Activated effector memory CD4-positive, alpha-beta T cell treated with Interleukin-2 at 50 U/mL for 16 hours (primary cell): ENCODE measurements around the gene C19orf25.
"Not testable (repeated sequence)": the region's sequence is repeated elsewhere in the genome, so short reads cannot be mapped to it uniquely, and the experiment has no call there.

ENCODE experiments used
- DNase-seq: peaks from one replicate; pipeline ENCODE4 v3.0.0-alpha.2; 2020

Gene C19orf25

GRCh38 chr19:1495051-1495798 lies 16.2 kb upstream of the C19orf25 start:
- DNase-seq: no peak

GRCh38 chr19:1494115-1494815 lies 15.2 kb upstream of the C19orf25 start:
- DNase-seq: no peak

- no peak for DNase-seq
These were observed 13.5 kb upstream of the C19orf25 start for GRCh38 chr19:1492474-1493006.

GRCh38 chr19:1491849-1492170 lies 12.8 kb upstream of the C19orf25 start:
- no peak for DNase-seq

GRCh38 chr19:1491114-1491848 lies 12.3 kb upstream of the C19orf25 start, which contains the start of gene REEP6:
REEP6 (plus strand) TSS chr19:1491181; CDS start chr19:1491270, 89 bp downstream.
- no peak for DNase-seq

GRCh38 chr19:1490311-1491113 lies 11.5 kb upstream of the C19orf25 start, which contains the start of gene PCSK4:
PCSK4 (minus strand) TSS chr19:1490350; CDS start chr19:1490346, 4 bp downstream.
- DNase-seq: peak; percentile 97

- DNase-seq: no peak
These were observed 10.7 kb upstream of the C19orf25 start for GRCh38 chr19:1489463-1490310.

GRCh38 chr19:1488282-1488601 lies 9.2 kb upstream of the C19orf25 start:
- DNase-seq: no peak

GRCh38 chr19:1487576-1488281 lies 8.7 kb upstream of the C19orf25 start:
- DNase-seq: no peak

GRCh38 chr19:1486720-1487575 lies 7.9 kb upstream of the C19orf25 start:
- DNase-seq: no peak

- DNase-seq: no peak
These were observed 5.0 kb upstream of the C19orf25 start for GRCh38 chr19:1483979-1484428.

GRCh38 chr19:1483131-1483978 lies 4.3 kb upstream of the C19orf25 start:
- DNase-seq: no peak

GRCh38 chr19:1482361-1483130 lies 3.5 kb upstream of the C19orf25 start:
- no peak for DNase-seq

GRCh38 chr19:1481893-1482360 lies 2.9 kb upstream of the C19orf25 start:
- DNase-seq: no peak

- DNase-seq: no peak
These were observed 2.3 kb upstream of the C19orf25 start for GRCh38 chr19:1481224-1481892.

- not testable (repeated sequence) for DNase-seq
These were observed 2.0 kb downstream of the C19orf25 start for GRCh38 chr19:1477056-1477455.

- no peak for DNase-seq
These were observed 3.1 kb downstream of the C19orf25 start for GRCh38 chr19:1475751-1476437.
